IPS-20b (cell line): ENCODE data around the gene ZNF143.
A peak's percentile ranks its signal among the peaks of the same experiment; 100 is the strongest.
"Not testable (repeated sequence)": the region's sequence is repeated elsewhere in the genome, so short reads cannot be mapped to it uniquely, and the experiment has no call there.

ENCODE experiments used
- H3K27ac ChIP-seq: one replicate; pipeline ENCODE4 v1.5.1; 2013; ENCODE audit warnings: low read length
- H3K27me3 ChIP-seq: 2 replicates; pipeline ENCODE4 v1.6.1; 2013; ENCODE audit warnings: mild to moderate bottlenecking, low read length, inconsistent platforms; ENCODE audit not compliant: insufficient read depth
- H3K36me3 ChIP-seq: 2 replicates; pipeline ENCODE4 v1.6.1; 2013; ENCODE audit warnings: low read depth, mild to moderate bottlenecking, inconsistent platforms, low read length, moderate library complexity; ENCODE audit not compliant: insufficient read depth
- H3K4me1 ChIP-seq: 2 replicates; pipeline ENCODE4 v1.6.1; 2013; ENCODE audit warnings: mild to moderate bottlenecking, control low read depth, inconsistent platforms, low read length, moderate library complexity; ENCODE audit not compliant: insufficient read depth
- H3K4me3 ChIP-seq: 2 replicates; pipeline ENCODE4 v1.5.1; 2013; ENCODE audit warnings: mild to moderate bottlenecking, low read length, inconsistent platforms
- H3K9ac ChIP-seq: 2 replicates; pipeline ENCODE4 v1.6.1; 2013; ENCODE audit warnings: low read depth, mild to moderate bottlenecking, inconsistent platforms, low read length, moderate library complexity
- H3K9me3 ChIP-seq: 2 replicates; pipeline ENCODE4 v1.6.1; 2013; ENCODE audit warnings: mild to moderate bottlenecking, low read depth, low read length, inconsistent platforms; ENCODE audit not compliant: insufficient read depth

Gene ZNF143

DNA sequence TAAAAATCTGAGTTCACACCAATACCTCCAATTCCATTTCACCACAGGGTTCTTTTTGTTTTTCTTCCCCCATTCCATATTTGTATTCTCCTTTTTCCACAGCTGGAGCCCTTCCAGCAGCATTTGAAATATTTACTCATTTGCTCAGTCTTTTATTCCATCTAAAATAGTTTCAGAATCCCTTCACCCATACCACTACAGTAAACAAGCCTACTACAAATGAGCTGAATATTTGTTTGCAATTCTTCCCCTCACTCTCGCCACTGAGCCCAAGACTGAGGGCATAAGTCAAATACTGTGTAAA is 46.4 kb downstream of the ZNF143 start:
- peak overlapping the region; percentile 67 for H3K27ac ChIP-seq
- peaks cover 38% of the 10 kb centered on the region for H3K36me3 ChIP-seq
- no peaks in the 10 kb centered on the region for H3K9me3 ChIP-seq
- peak overlapping the region; percentile 53 for H3K4me3 ChIP-seq
- peaks cover 6% of the 10 kb centered on the region for H3K4me1 ChIP-seq
- H3K9ac ChIP-seq: peak overlapping the region; percentile 58; the same call in 1 of the 2 replicates
- no peaks in the 10 kb centered on the region for H3K27me3 ChIP-seq

DNA sequence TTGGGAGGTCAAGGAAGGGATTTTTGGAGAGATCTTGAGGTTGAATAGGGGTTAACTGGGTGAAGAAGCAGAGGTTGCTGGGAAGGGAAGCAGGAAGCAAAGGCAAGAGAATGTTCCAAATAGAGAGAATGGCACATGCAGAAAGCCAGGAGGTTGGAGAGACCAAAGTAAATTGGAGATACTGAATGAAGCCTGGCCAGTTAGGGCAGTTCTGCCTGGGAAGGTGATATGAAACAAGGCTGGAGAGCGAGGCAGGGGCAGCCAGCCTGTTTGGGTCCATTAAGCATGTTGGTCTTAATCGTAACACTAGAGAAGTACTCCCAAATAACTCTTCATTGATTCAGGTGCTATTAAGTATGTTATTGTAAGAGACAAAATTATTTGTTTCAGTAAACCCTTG is 48.2 kb downstream of the ZNF143 start:
- Histone ChIP-seq H3K9ac (no peak overlapping the region), H3K4me3 (no peak overlapping the region), H3K36me3 (peaks cover 46% of the 10 kb centered on the region), H3K9me3 (no peaks in the 10 kb centered on the region), H3K4me1 (peaks cover 6% of the 10 kb centered on the region), H3K27me3 (no peaks in the 10 kb centered on the region), H3K27ac (peak overlapping the region; percentile 50)

DNA sequence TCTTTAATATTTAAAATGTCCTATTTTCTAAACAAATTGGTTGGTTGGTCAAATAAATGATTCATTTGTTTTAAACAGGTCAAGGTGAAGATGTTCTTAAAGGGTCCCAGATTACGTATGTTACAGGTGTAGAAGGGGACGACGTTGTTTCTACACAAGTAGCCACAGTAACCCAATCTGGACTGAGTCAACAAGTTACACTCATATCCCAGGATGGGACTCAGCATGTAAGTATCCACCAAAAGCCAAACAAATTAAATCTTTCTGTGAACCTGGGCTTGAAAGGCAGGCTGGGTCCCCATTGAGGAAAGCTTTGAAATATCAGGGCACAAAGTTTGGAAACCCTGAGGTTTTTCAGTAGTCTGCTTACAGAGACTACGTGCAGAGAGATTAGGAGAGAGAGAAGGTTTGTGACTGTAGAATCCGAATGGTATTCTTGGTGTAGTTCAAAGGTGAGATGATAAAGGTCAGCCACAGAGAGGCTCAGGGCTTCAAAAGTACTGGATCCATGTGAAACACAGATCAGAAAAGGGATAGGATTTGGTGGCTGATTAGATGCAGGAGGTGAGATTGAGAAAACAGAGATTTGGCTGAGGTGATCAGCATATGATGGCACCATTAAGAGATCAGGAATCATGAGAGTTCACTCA is 51.7 kb downstream of the ZNF143 start:
- Histone ChIP-seq H3K36me3 (peaks cover 69% of the 10 kb centered on the region), H3K4me3 (no peak overlapping the region), H3K4me1 (peaks cover 2% of the 10 kb centered on the region; the same call in 1 of the 2 replicates), H3K27me3 (no peaks in the 10 kb centered on the region), H3K9me3 (no peaks in the 10 kb centered on the region), H3K27ac (no peak overlapping the region), H3K9ac (no peak overlapping the region)

DNA sequence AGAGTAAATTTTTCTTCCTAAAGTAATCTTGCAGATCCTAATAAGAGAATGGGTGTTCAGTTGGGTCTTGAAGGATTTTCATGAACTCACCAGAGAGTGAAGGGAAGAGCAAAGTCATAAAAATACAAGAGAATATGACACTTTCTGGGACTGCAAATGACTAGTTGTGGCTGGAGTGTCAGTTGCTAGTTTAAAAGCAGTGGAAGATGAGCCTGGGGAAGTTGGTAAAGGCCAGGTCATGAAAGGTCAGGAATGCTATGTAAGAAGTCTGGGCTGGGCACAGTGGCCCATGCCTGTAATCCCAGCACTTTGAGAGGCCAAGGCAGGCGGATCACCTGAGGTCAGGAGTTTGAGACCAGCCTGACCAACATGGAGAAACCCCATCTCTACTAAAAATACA is 53.8 kb downstream of the ZNF143 start:
- H3K4me3 ChIP-seq, H3K27ac ChIP-seq, H3K27me3 ChIP-seq, H3K9ac ChIP-seq, H3K9me3 ChIP-seq: not testable (repeated sequence)
- Histone ChIP-seq H3K4me1 (peaks cover 13% of the 10 kb centered on the region; the same call in 1 of the 2 replicates), H3K36me3 (peaks cover 62% of the 10 kb centered on the region)

DNA sequence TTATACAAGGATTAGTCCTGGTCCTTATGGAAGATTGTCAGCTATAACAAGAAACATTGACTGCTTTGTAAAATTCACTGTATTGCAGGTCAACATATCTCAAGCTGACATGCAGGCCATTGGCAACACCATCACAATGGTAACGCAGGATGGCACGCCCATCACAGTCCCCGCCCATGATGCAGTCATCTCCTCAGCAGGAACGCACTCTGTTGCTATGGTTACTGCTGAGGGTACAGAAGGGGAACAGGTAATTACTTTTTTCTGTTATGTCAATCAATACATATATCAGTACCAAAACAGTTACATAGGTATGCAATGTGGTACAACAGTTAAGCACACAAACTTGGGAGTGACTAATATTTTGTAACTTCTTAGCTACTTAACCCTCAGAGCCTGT is 55.3 kb downstream of the ZNF143 start:
- H3K4me1 ChIP-seq: peaks cover 14% of the 10 kb centered on the region; the same call in 1 of the 2 replicates
- H3K27ac ChIP-seq: no peak overlapping the region
- H3K9me3 ChIP-seq: no peaks in the 10 kb centered on the region
- H3K36me3 ChIP-seq: peaks cover 58% of the 10 kb centered on the region
- H3K9ac ChIP-seq: no peak overlapping the region
- no peak overlapping the region for H3K4me3 ChIP-seq
- no peaks in the 10 kb centered on the region for H3K27me3 ChIP-seq

DNA sequence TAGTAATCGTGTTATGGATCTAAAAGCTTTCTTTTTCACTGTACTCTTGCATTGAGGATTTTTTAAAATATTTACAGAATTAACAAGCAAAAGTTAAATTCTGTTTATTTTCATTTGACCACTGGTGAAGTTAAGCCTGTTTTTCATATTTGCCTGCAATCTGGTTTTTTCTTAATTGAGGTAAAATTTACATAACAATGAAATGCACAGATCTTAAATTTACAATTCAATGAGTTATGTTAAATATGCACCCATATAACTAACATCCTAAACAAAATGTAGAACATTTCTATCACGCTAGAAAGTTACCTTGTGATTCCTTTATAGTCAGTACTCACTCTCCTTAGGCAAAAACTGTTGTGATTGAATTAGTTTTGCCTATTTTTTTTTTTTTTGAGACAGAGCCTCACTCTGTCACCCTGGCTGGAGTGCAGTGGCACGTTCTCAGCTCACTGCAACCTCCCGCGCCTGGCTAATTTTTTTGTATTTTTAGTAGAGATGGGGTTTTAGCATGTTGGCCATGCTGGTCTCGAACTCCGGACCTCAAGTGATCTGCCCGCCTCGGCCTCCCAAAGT is 58.1 kb downstream of the ZNF143 start:
- peaks cover 37% of the 10 kb centered on the region for H3K36me3 ChIP-seq
- H3K9me3 ChIP-seq: no peaks in the 10 kb centered on the region
- peaks cover 14% of the 10 kb centered on the region; the same call in 1 of the 2 replicates for H3K4me1 ChIP-seq
- H3K27me3 ChIP-seq: no peaks in the 10 kb centered on the region
- H3K27ac ChIP-seq: peak overlapping the region; percentile 85
- peak overlapping the region; percentile 56; the same call in 1 of the 2 replicates for H3K9ac ChIP-seq
- peak overlapping the region; percentile 29; the same call in 1 of the 2 replicates for H3K4me3 ChIP-seq

DNA sequence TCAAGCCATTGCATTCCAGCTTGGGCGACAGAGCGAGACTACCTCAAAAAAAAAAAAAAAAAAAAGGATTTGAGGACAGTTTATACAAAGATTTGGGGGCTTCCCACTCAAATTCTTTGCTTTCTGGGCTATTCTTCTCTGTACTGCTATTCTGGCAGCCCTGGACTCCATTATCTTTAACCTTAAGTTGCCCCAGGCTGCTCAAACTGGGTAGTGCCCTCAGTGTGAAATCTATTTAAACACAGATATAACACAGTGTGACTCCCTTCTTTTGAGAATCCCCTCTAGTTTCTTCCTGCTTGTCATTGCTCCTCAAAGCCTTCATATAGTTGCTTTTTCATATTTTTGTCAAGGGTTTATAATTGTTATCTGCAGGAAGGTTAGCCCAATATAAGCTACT is 63.2 kb downstream of the ZNF143 start:
- Histone ChIP-seq H3K4me1 (peaks cover 11% of the 10 kb centered on the region; the same call in 1 of the 2 replicates), H3K9ac (no peak overlapping the region), H3K9me3 (no peaks in the 10 kb centered on the region), H3K27ac (no peak overlapping the region), H3K27me3 (no peaks in the 10 kb centered on the region), H3K4me3 (no peak overlapping the region), H3K36me3 (peaks cover 39% of the 10 kb centered on the region)

DNA sequence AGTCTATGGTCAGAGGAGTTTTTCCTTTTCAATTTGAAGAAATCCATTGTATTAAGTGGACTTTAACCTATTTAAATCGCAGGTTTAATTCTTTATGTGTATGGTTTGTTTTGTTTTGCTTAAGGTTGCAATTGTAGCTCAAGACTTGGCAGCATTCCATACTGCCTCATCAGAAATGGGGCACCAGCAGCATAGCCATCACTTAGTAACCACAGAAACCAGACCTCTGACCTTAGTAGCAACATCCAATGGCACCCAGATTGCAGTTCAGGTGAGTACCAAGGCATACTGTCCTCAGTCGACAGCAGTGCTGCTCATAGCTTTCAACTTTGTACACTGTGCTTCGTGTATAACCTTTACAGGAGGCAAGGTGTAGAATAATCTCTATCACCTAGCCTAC is 64.3 kb downstream of the ZNF143 start:
- Histone ChIP-seq H3K9ac (no peak overlapping the region), H3K27ac (no peak overlapping the region), H3K27me3 (no peaks in the 10 kb centered on the region), H3K4me1 (peaks cover 12% of the 10 kb centered on the region; the same call in 1 of the 2 replicates), H3K9me3 (no peaks in the 10 kb centered on the region), H3K36me3 (peaks cover 34% of the 10 kb centered on the region), H3K4me3 (no peak overlapping the region)

DNA sequence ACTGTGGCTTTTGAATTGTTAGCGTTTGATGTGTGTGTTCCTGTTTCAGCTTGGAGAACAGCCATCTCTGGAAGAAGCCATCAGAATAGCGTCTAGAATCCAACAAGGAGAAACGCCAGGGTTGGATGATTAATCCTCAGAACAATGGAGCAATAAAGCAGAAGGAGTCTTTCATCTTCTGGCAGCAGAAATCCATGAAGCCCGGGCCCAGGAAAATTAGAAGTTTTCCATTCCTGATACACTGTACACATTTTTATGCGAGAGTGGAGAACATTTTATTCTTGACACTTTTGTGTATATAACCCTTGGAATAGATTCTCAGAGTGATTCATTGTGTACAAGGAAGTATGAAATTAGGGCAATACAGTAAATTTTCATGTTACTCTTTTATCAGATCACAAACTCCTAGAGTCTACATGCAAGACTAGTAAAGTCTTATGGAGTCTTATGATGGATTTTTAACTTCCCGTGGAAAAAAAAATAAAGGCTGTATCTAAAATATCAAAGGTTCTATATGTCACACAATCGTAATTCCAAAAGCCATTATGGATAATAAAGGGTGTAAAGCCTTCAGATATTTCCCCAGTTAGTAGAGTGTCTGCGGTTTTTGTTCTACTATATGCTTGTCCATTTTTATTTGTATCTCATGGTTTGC is 66.8 kb downstream of the ZNF143 start:
- H3K36me3 ChIP-seq: peaks cover 29% of the 10 kb centered on the region
- H3K9me3 ChIP-seq: no peaks in the 10 kb centered on the region
- no peaks in the 10 kb centered on the region for H3K27me3 ChIP-seq
- H3K4me1 ChIP-seq: peaks cover 12% of the 10 kb centered on the region; the same call in 1 of the 2 replicates
- H3K4me3 ChIP-seq: no peak overlapping the region
- no peak overlapping the region for H3K9ac ChIP-seq
- no peak overlapping the region for H3K27ac ChIP-seq

DNA sequence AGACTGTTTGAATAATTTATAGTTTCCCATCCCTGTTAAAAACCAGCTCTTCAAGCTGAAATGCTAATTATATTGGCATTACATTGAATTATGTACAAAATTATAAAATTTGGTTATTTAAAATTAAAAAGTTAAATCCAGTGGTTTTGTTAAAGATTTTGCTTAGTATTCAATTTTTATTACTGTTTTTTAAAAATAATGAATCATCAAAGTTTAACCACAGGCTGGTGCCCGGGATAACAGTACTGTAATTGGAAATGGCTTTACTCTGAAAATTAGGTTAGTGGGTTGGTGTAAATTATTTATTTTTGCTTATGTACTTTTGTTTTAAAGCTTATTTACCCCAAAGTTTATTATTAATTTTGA is 67.3 kb downstream of the ZNF143 start:
- peaks cover 12% of the 10 kb centered on the region; the same call in 1 of the 2 replicates for H3K4me1 ChIP-seq
- H3K27me3 ChIP-seq: no peaks in the 10 kb centered on the region
- no peaks in the 10 kb centered on the region for H3K9me3 ChIP-seq
- H3K9ac ChIP-seq: no peak overlapping the region
- H3K36me3 ChIP-seq: peaks cover 29% of the 10 kb centered on the region
- H3K4me3 ChIP-seq: no peak overlapping the region
- H3K27ac ChIP-seq: no peak overlapping the region

DNA sequence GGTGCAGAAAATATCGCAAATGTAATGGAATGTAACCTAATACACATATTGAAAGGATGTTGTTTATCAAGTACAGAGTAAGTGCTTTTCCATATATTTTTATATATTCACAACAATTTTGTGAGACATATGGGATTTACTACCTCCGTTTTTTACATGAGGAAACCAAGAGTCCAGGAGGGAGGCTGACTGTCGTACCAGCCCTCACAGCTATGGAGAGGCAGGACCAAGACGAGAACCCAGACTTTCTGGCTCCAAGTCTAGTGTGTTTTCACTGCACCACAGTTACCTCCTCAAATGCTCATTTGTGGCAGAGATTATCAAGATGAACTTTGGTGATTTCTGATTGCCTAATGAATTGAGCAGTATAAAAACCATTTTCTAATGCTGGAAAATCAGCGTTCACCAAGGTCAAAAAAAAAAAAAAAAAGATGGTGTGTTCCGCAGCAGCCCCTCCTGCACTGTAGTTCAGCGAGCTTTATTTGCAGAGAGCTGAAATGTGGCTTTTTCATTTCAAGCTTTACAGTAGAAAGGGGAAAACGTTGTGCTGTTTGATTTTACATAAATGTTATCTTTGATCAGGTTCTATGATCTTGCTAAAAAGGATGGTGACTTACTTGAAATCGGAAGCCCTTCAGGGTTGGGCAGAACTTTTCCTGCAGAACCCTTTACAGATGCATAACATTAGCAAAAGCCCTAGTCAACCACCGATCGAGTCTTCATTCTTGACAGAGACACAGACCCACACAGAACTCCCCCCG is 67.9 kb downstream of the ZNF143 start:
- Histone ChIP-seq H3K4me3 (no peak overlapping the region), H3K27ac (no peak overlapping the region), H3K9ac (no peak overlapping the region), H3K36me3 (peaks cover 29% of the 10 kb centered on the region), H3K9me3 (no peaks in the 10 kb centered on the region), H3K27me3 (no peaks in the 10 kb centered on the region), H3K4me1 (peaks cover 19% of the 10 kb centered on the region)
